NCI-H2107 treated with DMSO at 0.1 percent for 48 hours (cell line): Measurements from ENCODE around the gene PCDHGA2.
"Not testable (repeated sequence)": the region's sequence is repeated elsewhere in the genome, so short reads cannot be mapped to it uniquely, and the experiment has no call there.

Source experiments
- DNase-seq: peaks from one replicate; lab custom pipeline; 2025; ENCODE audit not compliant: unreplicated experiment; lab: John Stamatoyannopoulos, UW

PCDHGA2 gene

GRCh38 chr5:141346017-141346416, 7.5 kb downstream of the PCDHGA2 start:
- DNase-seq, result not testable (repeated sequence)

- DNase-seq, result no peak
These were observed 11.5 kb downstream of the PCDHGA2 start, which contains the start of gene PCDHGB1 for GRCh38 chr5:141349917-141350619. Gene PCDHGB1, plus strand, starts transcription at chr5:141350099. Its CDS starts 162 bp downstream, at chr5:141350261.

- no peak for DNase-seq
These were observed 13.0 kb downstream of the PCDHGA2 start for GRCh38 chr5:141351591-141351990.

GRCh38 chr5:141354900-141355469, 16.4 kb downstream of the PCDHGA2 start, which contains the start of gene PCDHGA4:
Gene PCDHGA4, plus strand, starts transcription at chr5:141355021. Its CDS starts 87 bp downstream, at chr5:141355108.
- no peak for DNase-seq

GRCh38 chr5:141355641-141356040, 17.1 kb downstream of the PCDHGA2 start:
- DNase-seq, result no peak

- no peak for DNase-seq
These were observed 17.6 kb downstream of the PCDHGA2 start for GRCh38 chr5:141356133-141356532.

- no peak for DNase-seq
These were observed 18.4 kb downstream of the PCDHGA2 start for GRCh38 chr5:141356950-141357349.

GRCh38 chr5:141359790-141360426, 21.3 kb downstream of the PCDHGA2 start, which contains the start of gene PCDHGB2:
Gene PCDHGB2, plus strand, starts transcription at chr5:141359994. Its CDS starts 142 bp downstream, at chr5:141360136.
- no peak for DNase-seq

GRCh38 chr5:141360685-141361084, 22.1 kb downstream of the PCDHGA2 start:
- DNase-seq, result no peak

- no peak for DNase-seq
These were observed 24.2 kb downstream of the PCDHGA2 start for GRCh38 chr5:141362719-141363118.

- DNase-seq, result no peak
These were observed 25.5 kb downstream of the PCDHGA2 start, which contains the start of gene PCDHGA5 for GRCh38 chr5:141363952-141364660. Gene PCDHGA5, plus strand, starts transcription at chr5:141364162. Its CDS starts 169 bp downstream, at chr5:141364331.

- no peak for DNase-seq
These were observed 27.7 kb downstream of the PCDHGA2 start for GRCh38 chr5:141366016-141366896.

GRCh38 chr5:141369994-141370848, 31.7 kb downstream of the PCDHGA2 start, which contains the start of gene PCDHGB3:
Gene PCDHGB3, plus strand, starts transcription at chr5:141370242. Its CDS starts 153 bp downstream, at chr5:141370395.
- DNase-seq, result no peak

GRCh38 chr5:141371572-141372475, 33.3 kb downstream of the PCDHGA2 start:
- DNase-seq, result no peak

- no peak for DNase-seq
These were observed 35.2 kb downstream of the PCDHGA2 start, which contains the start of gene PCDHGA6 for GRCh38 chr5:141373673-141374317. Gene PCDHGA6, plus strand, starts transcription at chr5:141373891. Its CDS starts 193 bp downstream, at chr5:141374084.

- no peak for DNase-seq
These were observed 36.1 kb downstream of the PCDHGA2 start for GRCh38 chr5:141374627-141375026.

GRCh38 chr5:141375444-141376155, 37.0 kb downstream of the PCDHGA2 start:
- DNase-seq, result not testable (repeated sequence)
